ENCODE measurements around the gene PLCD3. TPM values are rescaled to one million over a fixed set of nuclear protein-coding genes. Genes with fewer than 3 reads are reported as not detected.

Gene PLCD3
- total and polyA plus RNA-seq, 2 of the 13 experiments (the other 11 are each of a cell fraction or from before 2014, with no cell fraction given): 11.3 to 39.1 TPM

DNA sequence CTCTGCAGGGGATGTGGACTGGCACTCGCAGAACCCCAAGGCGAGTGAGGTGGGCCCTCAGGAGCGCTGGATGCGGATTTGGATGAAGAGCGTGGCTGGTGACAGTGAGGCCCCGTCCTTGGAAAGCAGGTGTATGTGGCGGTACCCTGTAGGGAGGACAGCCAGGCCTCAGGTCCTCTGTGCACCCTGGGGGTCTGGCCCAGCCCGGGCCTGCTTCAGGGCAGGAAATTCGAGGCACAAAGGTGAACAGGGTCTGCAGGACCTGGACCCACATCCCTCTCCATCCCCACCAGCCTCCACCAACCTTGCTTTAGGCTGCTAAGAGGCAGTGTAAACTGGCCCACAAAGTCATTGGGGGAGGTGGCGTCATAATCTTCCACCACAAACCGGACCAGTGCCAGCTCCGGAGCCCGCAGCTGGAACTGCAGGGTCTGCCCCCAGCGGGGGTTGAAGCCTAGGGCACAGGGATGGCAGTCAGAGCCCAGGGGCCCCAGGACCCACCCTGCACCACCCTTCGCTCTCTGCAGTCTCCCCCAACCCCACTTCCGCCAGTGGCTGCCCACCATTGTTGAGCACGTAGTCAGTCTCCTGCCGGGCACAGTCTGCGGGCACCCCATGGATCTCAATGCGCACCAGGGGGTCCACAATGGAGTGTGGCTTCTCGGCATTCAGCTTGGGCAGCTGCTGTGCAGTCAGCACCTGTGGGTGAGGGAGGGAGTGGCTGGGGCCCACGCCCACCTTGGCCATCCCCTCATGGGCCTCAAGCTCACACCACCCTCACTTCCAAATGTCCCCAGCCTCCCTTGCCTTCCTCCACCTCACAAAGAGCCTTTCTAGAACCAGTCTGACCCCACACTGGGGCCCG, 19.5 kb downstream of the PLCD3 start (continued):
- TF ChIP-seq, protein P1, sequence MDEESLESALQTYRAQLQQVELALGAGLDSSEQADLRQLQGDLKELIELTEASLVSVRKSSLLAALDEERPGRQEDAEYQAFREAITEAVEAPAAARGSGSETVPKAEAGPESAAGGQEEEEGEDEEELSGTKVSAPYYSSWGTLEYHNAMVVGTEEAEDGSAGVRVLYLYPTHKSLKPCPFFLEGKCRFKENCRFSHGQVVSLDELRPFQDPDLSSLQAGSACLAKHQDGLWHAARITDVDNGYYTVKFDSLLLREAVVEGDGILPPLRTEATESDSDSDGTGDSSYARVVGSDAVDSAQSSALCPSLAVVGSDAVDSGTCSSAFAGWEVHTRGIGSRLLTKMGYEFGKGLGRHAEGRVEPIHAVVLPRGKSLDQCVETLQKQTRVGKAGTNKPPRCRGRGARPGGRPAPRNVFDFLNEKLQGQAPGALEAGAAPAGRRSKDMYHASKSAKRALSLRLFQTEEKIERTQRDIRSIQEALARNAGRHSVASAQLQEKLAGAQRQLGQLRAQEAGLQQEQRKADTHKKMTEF (CRISPR knock-in tag; IDR thresholded peaks at IDR 0.05): no peak
- TF ChIP-seq ZNF256 (CRISPR knock-in tag; conservative IDR thresholded peaks at IDR 0.05): no peak
- 0 out of 2 replicates have a peak, but pooled peaks have one; percentile 53 for TF ChIP-seq ZMYM2 (CRISPR knock-in tag; IDR thresholded peaks at IDR 0.05)
- no peak for TF ChIP-seq POGZ (CRISPR knock-in tag; IDR thresholded peaks at IDR 0.05)

DNA sequence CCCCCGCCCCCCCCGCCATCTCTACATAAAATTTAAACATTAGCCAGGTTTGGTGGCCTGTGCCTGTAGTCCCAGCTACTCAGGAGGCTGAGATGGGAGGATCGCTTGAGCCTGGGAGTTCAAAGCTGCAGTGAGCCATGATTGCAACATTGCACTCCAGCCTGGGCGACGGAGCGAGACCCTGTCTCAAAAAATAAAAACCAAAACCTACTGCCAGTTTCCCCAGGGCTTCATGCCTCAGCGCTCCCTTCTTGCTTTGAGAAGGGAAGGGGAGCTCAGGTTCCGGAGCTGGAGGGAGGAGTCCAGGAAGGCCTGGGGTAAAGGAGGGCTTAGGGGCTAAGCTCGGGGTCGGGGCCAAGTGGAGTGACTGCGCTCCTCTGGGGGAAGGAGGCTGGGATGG, 20.5 kb downstream of the PLCD3 start:
- no peak for ATAC-seq
- POLR2A ChIA-PET: interaction anchor here (0.9 to 1.0 kb wide), 2 partner anchors 23 to 25 kb away, joined by 3 read pairs; partner anchors contain the start of gene ACBD4
- DNase-seq (ENCODE audit: low spot score): no peak
- BruUV-seq (replicated peaks): no TSS peak
- Histone ChIP-seq H3K9ac (ENCODE audit: insufficient read depth, low read depth, low read length) (no peak overlapping the region), H3K27ac (ENCODE audit: extremely low read length, insufficient read depth, low read length) (no peak overlapping the region), H3K4me3 (replicated peaks in 1 of 3; ENCODE audit: insufficient read depth in 1 of 3, low read depth in 2 of 3, low read length in 3 of 3) (no peak overlapping the region), H4K20me1 (ENCODE audit: insufficient read depth, low read length) (no peaks in the 10 kb centered on the region), H3K79me2 (ENCODE audit: insufficient read depth, low read length) (no peaks in the 10 kb centered on the region), H3K4me1 (ENCODE audit: insufficient read depth, low read length) (peaks cover 51% of the 10 kb centered on the region), H2AFZ (ENCODE audit: low read length) (no peak overlapping the region), H3K27me3 (ENCODE audit: control insufficient read depth in 1 of 2, insufficient read depth in 2 of 2, low read length in 2 of 2) (no peaks in the 10 kb centered on the region), H3K36me3 (replicated peaks in 1 of 2; ENCODE audit: control insufficient read depth in 1 of 2, insufficient read depth in 2 of 2, low read length in 2 of 2) (peaks cover 7 to 16% of the 10 kb centered on the region in 2 experiments; a peak in 4 of 5 replicates), H3K9me3 (ENCODE audit: low read length) (no peaks in the 10 kb centered on the region), H3K4me2 (ENCODE audit: low read depth, low read length) (no peak overlapping the region)
- CTCF ChIA-PET (ENCODE audit: low intra/inter-chr PET ratio, low total read pairs): interaction anchor here (1.4 kb wide), 1 partner anchor 24 kb away, joined by 3 read pairs; the partner anchor contains the start of gene ACBD4
- WGBS (ENCODE audit: low lambda C conversion rate): 92% methylated on average over 11 of the region's 11 CpGs
- intact Hi-C loops (cut with micrococcal nuclease; ENCODE audit: unreplicated experiment): no loop called here
- in situ Hi-C loops (cut with HindIII; ENCODE audit: extremely low pct_ligation_motif_present, low pct_unique_long_range_greater_than_20kb): no loop called here
- no peak for FAIRE-seq
- TF ChIP-seq, protein P2, sequence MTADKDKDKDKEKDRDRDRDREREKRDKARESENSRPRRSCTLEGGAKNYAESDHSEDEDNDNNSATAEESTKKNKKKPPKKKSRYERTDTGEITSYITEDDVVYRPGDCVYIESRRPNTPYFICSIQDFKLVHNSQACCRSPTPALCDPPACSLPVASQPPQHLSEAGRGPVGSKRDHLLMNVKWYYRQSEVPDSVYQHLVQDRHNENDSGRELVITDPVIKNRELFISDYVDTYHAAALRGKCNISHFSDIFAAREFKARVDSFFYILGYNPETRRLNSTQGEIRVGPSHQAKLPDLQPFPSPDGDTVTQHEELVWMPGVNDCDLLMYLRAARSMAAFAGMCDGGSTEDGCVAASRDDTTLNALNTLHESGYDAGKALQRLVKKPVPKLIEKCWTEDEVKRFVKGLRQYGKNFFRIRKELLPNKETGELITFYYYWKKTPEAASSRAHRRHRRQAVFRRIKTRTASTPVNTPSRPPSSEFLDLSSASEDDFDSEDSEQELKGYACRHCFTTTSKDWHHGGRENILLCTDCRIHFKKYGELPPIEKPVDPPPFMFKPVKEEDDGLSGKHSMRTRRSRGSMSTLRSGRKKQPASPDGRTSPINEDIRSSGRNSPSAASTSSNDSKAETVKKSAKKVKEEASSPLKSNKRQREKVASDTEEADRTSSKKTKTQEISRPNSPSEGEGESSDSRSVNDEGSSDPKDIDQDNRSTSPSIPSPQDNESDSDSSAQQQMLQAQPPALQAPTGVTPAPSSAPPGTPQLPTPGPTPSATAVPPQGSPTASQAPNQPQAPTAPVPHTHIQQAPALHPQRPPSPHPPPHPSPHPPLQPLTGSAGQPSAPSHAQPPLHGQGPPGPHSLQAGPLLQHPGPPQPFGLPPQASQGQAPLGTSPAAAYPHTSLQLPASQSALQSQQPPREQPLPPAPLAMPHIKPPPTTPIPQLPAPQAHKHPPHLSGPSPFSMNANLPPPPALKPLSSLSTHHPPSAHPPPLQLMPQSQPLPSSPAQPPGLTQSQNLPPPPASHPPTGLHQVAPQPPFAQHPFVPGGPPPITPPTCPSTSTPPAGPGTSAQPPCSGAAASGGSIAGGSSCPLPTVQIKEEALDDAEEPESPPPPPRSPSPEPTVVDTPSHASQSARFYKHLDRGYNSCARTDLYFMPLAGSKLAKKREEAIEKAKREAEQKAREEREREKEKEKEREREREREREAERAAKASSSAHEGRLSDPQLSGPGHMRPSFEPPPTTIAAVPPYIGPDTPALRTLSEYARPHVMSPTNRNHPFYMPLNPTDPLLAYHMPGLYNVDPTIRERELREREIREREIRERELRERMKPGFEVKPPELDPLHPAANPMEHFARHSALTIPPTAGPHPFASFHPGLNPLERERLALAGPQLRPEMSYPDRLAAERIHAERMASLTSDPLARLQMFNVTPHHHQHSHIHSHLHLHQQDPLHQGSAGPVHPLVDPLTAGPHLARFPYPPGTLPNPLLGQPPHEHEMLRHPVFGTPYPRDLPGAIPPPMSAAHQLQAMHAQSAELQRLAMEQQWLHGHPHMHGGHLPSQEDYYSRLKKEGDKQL (CRISPR knock-in tag; IDR thresholded peaks at IDR 0.05; ENCODE audit: low read depth): no peak
- TF ChIP-seq, protein P3, sequence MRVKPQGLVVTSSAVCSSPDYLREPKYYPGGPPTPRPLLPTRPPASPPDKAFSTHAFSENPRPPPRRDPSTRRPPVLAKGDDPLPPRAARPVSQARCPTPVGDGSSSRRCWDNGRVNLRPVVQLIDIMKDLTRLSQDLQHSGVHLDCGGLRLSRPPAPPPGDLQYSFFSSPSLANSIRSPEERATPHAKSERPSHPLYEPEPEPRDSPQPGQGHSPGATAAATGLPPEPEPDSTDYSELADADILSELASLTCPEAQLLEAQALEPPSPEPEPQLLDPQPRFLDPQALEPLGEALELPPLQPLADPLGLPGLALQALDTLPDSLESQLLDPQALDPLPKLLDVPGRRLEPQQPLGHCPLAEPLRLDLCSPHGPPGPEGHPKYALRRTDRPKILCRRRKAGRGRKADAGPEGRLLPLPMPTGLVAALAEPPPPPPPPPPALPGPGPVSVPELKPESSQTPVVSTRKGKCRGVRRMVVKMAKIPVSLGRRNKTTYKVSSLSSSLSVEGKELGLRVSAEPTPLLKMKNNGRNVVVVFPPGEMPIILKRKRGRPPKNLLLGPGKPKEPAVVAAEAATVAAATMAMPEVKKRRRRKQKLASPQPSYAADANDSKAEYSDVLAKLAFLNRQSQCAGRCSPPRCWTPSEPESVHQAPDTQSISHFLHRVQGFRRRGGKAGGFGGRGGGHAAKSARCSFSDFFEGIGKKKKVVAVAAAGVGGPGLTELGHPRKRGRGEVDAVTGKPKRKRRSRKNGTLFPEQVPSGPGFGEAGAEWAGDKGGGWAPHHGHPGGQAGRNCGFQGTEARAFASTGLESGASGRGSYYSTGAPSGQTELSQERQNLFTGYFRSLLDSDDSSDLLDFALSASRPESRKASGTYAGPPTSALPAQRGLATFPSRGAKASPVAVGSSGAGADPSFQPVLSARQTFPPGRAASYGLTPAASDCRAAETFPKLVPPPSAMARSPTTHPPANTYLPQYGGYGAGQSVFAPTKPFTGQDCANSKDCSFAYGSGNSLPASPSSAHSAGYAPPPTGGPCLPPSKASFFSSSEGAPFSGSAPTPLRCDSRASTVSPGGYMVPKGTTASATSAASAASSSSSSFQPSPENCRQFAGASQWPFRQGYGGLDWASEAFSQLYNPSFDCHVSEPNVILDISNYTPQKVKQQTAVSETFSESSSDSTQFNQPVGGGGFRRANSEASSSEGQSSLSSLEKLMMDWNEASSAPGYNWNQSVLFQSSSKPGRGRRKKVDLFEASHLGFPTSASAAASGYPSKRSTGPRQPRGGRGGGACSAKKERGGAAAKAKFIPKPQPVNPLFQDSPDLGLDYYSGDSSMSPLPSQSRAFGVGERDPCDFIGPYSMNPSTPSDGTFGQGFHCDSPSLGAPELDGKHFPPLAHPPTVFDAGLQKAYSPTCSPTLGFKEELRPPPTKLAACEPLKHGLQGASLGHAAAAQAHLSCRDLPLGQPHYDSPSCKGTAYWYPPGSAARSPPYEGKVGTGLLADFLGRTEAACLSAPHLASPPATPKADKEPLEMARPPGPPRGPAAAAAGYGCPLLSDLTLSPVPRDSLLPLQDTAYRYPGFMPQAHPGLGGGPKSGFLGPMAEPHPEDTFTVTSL (CRISPR knock-in tag; IDR thresholded peaks at IDR 0.05; ENCODE audit: borderline replicate concordance): no peak
- no peak for TF ChIP-seq ZFY (CRISPR knock-in tag; IDR thresholded peaks at IDR 0.05)
- TF ChIP-seq KLF13 (CRISPR knock-in tag; IDR thresholded peaks at IDR 0.05): no peak
- TF ChIP-seq HIVEP1 (CRISPR knock-in tag; IDR thresholded peaks at IDR 0.05): no peak
